Lower leg skin (tissue), 4 donors: ENCODE measurements around the gene SFT2D3. TPM values are rescaled to one million over a fixed set of nuclear protein-coding genes. Genes with fewer than 3 reads are reported as not detected.

Experiments used
- DNase-seq, 2 donors: peaks; one replicate each; pipeline ENCODE4 v3.0.0-alpha.2; 2019; ENCODE audit warnings: low spot score in 2 of 2
- H3K4me3 ChIP-seq: fragments of 200-600 bp; sonication (generic); 2 replicates; pipeline ENCODE4 v1.5.1; 2017; ENCODE audit warnings: mild to moderate bottlenecking, low read depth; ENCODE audit not compliant: poor library complexity, severe bottlenecking
- CTCF ChIP-seq, 3 donors: fragments of 450-650 bp; IDR thresholded peaks; one replicate each; pipeline ENCODE4 v1.5.1; 2016; ENCODE audit warnings: antibody characterized with exemption in 3 of 3, mild to moderate bottlenecking in 3 of 3, moderate library complexity in 2 of 3
- POLR2A ChIP-seq, 2 donors: fragments of 450-650 bp; IDR thresholded peaks; one replicate each; pipeline ENCODE4 v1.6.1; 2016 to 2017; ENCODE audit warnings: antibody characterized with exemption in 2 of 2, mild to moderate bottlenecking in 1 of 2, moderate library complexity in 1 of 2
- WGBS, 2 donors: methylation state at CpG; one replicate each; pipeline ENCODE4 v1.1.5; 2018; 5-methylcytosine and 5-hydroxymethylcytosine counted together
- intact Hi-C: fragments of 100-400 bp; cut with DNase I; formaldehyde crosslinking; loops from one replicate; pipeline ENCODE4 v1.15.0; 2023; ENCODE audit warnings: low total_unique reads
- total RNA-seq, 4 donors: library from RNA; depleted of rRNA; stranded (reverse); fragments of >200 nt; gene quantifications; one replicate each; pipeline ENCODE4 v1.1.0, GENCODE V29; 2016

SFT2D3 gene
- 10 to 100 TPM in 3 of 4 donors, 1 to 10 TPM in 1; 9.7 to 16.3 (median 13.7) TPM for total RNA-seq

- TF ChIP-seq CTCF (IDR thresholded peaks at IDR 0.05) (no peak), POLR2A (IDR thresholded peaks at IDR 0.05) (peak in 1 of 2 donors; percentile 71)
- intact Hi-C loops: no loop called here
- WGBS, 2 donors: 0% methylated on average over 26 to 40 of the region's 44 CpGs
- peak; percentile 90 to 98 for DNase-seq
- peak within 1 kb of the TSS; percentile 58 for H3K4me3 ChIP-seq
Observed at GRCh38 chr2:127701193-127701650, at the start of gene SFT2D3. SFT2D3 (plus strand) TSS chr2:127701497; CDS start chr2:127701529, 32 bp downstream.

GRCh38 chr2:127651971-127652550 is 49.2 kb upstream of the SFT2D3 start:
- TF ChIP-seq POLR2A (IDR thresholded peaks at IDR 0.05) (no peak), CTCF (IDR thresholded peaks at IDR 0.05) (no peak)
- H3K4me3 ChIP-seq: no peak overlapping the region
- 81 to 83% methylated on average over 14 of the region's 14 CpGs for WGBS, 2 donors
- no peak for DNase-seq
- intact Hi-C loops: no loop called here

- TF ChIP-seq CTCF (IDR thresholded peaks at IDR 0.05): no peak
- no peak for TF ChIP-seq POLR2A (IDR thresholded peaks at IDR 0.05)
- intact Hi-C loops: no loop called here
- no peak for DNase-seq
- H3K4me3 ChIP-seq: no peak overlapping the region
- 80 to 81% methylated on average over 25 of the region's 25 CpGs for WGBS, 2 donors
Observed at GRCh38 chr2:127652786-127653357, 48.4 kb upstream of the SFT2D3 start.

GRCh38 chr2:127653421-127654083 is 47.7 kb upstream of the SFT2D3 start:
- no peak for DNase-seq
- 78 to 83% methylated on average over 16 of the region's 16 CpGs for WGBS, 2 donors
- intact Hi-C loops: no loop called here
- H3K4me3 ChIP-seq: no peak overlapping the region
- TF ChIP-seq CTCF (IDR thresholded peaks at IDR 0.05) (no peak), POLR2A (IDR thresholded peaks at IDR 0.05) (no peak)

- 89 to 90% methylated on average over 21 to 24 of the region's 24 CpGs for WGBS, 2 donors
- TF ChIP-seq CTCF (IDR thresholded peaks at IDR 0.05) (no peak), POLR2A (IDR thresholded peaks at IDR 0.05) (no peak)
- no peak overlapping the region for H3K4me3 ChIP-seq
- no peak for DNase-seq
- intact Hi-C loops: no loop called here
Observed at GRCh38 chr2:127654084-127654837, 47.0 kb upstream of the SFT2D3 start.
